ENCODE results near the gene KBTBD12.

KBTBD12 gene

DNA sequence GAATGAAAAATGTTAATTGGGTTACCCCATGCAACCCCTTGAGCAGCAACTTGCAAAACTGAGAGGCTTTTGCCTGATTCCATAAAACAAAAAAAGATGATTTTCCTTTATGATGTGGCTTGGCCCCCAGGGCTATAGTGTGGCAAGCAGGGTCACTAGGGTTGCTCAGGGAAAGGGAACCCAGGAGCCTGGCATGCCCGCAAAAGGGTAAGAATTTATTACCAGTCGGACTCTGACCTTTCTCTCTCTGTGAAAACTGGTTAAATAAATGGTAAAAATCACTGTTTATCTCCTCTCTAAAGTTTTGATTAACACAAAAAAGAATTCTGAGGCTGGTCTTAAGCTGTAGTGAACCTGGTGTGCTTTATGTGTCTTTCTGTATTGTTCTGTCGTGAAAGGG lies 99.5 kb downstream of the KBTBD12 start:
- no peak for DNase-seq (ENCODE audit: low spot score)

DNA sequence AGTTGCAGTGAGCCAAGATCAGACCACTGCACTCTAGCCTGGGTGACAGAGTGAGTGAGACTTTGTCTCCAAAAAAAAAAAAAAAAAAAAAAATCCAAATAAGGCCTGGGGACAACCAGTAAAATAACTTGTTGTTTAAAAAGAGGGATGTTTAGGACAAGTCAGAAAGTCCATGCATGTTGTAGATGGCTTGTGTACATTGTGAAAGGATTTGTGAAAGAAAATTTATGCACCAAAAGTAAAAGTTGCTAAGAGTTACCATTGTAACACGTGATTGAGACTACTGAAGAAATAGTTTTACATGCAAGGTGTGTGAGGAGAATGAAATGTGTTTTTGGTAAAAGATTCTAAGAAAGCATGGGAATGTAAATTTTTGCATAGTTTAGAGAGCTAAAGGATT lies 101.5 kb downstream of the KBTBD12 start:
- DNase-seq (ENCODE audit: low spot score): no peak

DNA sequence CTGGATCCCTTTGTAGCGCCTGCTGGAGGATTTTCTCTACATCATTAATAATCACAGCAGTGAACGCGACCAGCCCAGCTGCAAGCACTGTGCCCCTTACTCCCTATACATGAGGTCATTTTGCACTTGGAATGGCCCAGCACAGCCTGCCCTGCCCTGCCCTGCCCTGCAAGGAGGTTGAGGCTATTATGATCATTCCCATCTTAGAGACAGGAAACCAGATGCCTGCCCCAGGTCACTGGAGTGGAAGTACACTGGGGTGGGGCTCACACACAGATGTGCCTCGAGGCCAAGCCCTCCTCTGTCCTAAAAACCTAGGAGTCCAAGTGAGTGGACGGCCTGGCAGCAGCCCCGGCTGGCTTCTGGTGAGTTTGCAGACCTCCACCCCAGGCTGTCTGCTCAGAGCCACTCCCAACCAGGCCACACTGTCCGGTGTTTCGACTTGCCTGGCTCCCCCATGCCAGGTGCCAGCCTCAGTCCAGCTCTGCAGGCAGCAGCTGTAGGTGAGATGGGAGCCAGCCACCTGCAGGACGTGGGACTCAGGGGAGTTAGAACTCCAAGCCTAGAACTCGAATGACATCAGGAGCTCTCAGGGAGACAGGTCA lies 106.8 kb downstream of the KBTBD12 start:
- no peak for DNase-seq (ENCODE audit: low spot score)

DNA sequence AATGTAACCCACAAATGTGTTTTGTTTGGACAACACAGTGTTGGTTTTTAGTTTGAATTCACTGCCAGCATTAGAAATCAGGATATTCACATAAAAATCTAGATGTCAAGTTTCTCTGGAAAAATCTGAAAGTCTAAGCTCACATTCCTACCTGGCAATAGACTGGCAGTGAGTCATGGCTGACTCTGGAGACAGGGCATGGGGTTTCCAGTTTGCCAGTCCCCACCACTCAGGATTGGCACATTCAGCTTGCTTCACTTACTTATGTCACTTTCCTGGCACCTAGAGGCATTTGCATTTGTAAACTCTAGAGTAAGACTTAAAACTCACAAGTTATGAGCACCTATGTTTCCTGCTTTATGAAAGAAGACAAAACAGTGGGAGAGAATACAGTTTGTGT lies 118.1 kb downstream of the KBTBD12 start:
- DNase-seq (ENCODE audit: low spot score): no peak

DNA sequence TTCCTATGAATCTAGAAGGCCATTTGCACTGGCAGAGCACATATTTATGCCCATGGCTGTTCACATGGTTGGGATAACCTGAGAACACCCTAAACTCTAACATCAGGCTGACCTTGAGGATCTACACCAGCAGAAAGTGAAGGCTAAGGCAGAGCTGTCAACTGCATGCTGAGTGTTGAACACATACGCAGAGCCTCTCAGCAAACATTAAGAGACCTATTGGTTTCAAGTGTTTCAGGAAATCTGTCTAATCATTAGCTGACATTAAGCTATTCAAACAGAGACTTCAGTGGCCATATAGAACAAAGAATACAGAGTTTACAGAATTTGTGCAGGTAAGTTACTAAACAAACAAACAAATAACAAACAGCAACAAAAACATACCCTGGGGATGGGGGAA lies 121.1 kb downstream of the KBTBD12 start:
- DNase-seq (ENCODE audit: low spot score): no peak
